GM23248 (cell line): ENCODE measurements around the gene PPP3R1. TPM values are rescaled to one million over a fixed set of nuclear protein-coding genes. Genes with fewer than 3 reads are reported as not detected.

Source experiments
- DNase-seq: peaks from one replicate; pipeline ENCODE4 v3.0.0-alpha.2; 2015
- H2AFZ ChIP-seq: fragments of 200-600 bp; sonication (generic); 2 replicates; pipeline ENCODE4 v1.6.1; 2016; ENCODE audit warnings: antibody characterized with exemption
- H3F3A ChIP-seq: fragments of 200-600 bp; sonication (generic); 2 replicates; pipeline ENCODE4 v1.6.1; 2016; ENCODE audit warnings: mild to moderate bottlenecking, antibody characterized with exemption, mixed run types; ENCODE audit not compliant: insufficient read depth
- H3K27ac ChIP-seq: fragments of 200-600 bp; sonication (generic); 2 replicates; pipeline ENCODE4 v1.5.1; 2016; ENCODE audit warnings: mild to moderate bottlenecking
- H3K27me3 ChIP-seq: fragments of 200-600 bp; sonication (generic); replicated peaks from 2 replicates; pipeline ENCODE4 v1.6.1; 2016; ENCODE audit warnings: mild to moderate bottlenecking; ENCODE audit not compliant: insufficient read depth
- H3K36me3 ChIP-seq: fragments of 200-600 bp; sonication (generic); 2 replicates; pipeline ENCODE4 v1.6.1; 2016; ENCODE audit warnings: low read depth, mild to moderate bottlenecking
- H3K4me1 ChIP-seq: fragments of 200-600 bp; sonication (generic); 2 replicates; pipeline ENCODE4 v1.6.1; 2016; ENCODE audit warnings: mild to moderate bottlenecking; ENCODE audit not compliant: insufficient read depth
- H3K4me2 ChIP-seq: fragments of 200-600 bp; sonication (generic); one replicate; pipeline ENCODE4 v1.6.1; 2016; ENCODE audit warnings: mild to moderate bottlenecking; ENCODE audit not compliant: unreplicated experiment
- H3K4me3 ChIP-seq: fragments of 200-600 bp; sonication (generic); 2 replicates; pipeline ENCODE4 v1.5.1; 2016; ENCODE audit warnings: mild to moderate bottlenecking
- H3K79me2 ChIP-seq: fragments of 200-600 bp; sonication (generic); 2 replicates; pipeline ENCODE4 v1.6.1; 2016; ENCODE audit warnings: mild to moderate bottlenecking; ENCODE audit not compliant: insufficient read depth
- H3K9ac ChIP-seq: fragments of 200-600 bp; sonication (generic); 2 replicates; pipeline ENCODE4 v1.6.1; 2016; ENCODE audit warnings: mild to moderate bottlenecking
- H3K9me2 ChIP-seq: fragments of 200-600 bp; sonication (generic); 2 replicates; pipeline ENCODE4 v1.6.1; 2016; ENCODE audit warnings: mixed run types, mild to moderate bottlenecking, moderate library complexity; ENCODE audit not compliant: insufficient read depth
- H3K9me3 ChIP-seq: fragments of 200-600 bp; sonication (generic); one replicate; pipeline ENCODE4 v1.6.1; 2017; ENCODE audit warnings: low read depth
- H4K20me1 ChIP-seq: fragments of 200-600 bp; sonication (generic); 2 replicates; pipeline ENCODE4 v1.6.0; 2016; ENCODE audit not compliant: insufficient read depth
- EZH2 ChIP-seq: fragments of 200-600 bp; sonication (generic); IDR thresholded peaks from 2 replicates; pipeline ENCODE4 v1.6.1; 2018; ENCODE audit warnings: antibody characterized with exemption, mild to moderate bottlenecking; ENCODE audit not compliant: insufficient read depth, poor library complexity, severe bottlenecking
- EZH2phosphoT487 ChIP-seq: fragments of 200-600 bp; sonication (generic); IDR thresholded peaks from 2 replicates; pipeline ENCODE4 v1.6.1; 2018; ENCODE audit warnings: antibody characterized with exemption, moderate library complexity, mild to moderate bottlenecking, low read depth; ENCODE audit not compliant: insufficient read depth
- WGBS, 2 experiments: methylation state at CpG; one replicate each; pipeline ENCODE4 v1.1.6; 2015 to 2017; ENCODE audit warnings: low lambda C conversion rate in 2 of 2, low coverage in 1 of 2; ENCODE audit errors: missing lambda C conversion rate in 2 of 2; 5-methylcytosine and 5-hydroxymethylcytosine counted together
- in situ Hi-C: fragments of 300-500 bp; cut with MboI; formaldehyde crosslinking; loops from 2 replicates; pipeline ENCODE4 v1.15.0; 2020
- polyA plus RNA-seq: library from polyadenylated mRNA; unstranded; fragments of >200 nt; fragmentation: Nextera tagmentation; extraction: Ambion mirVana; gene quantifications from 2 replicates; pipeline ENCODE4 v1.2.1, GENCODE V29; 2016
- total RNA-seq: library from RNA; depleted of rRNA; stranded (reverse); fragments of >200 nt; shearing (Covaris generic); gene quantifications from 2 replicates; pipeline ENCODE4 v1.2.3, GENCODE V29; 2014

Gene PPP3R1
- total and polyA plus RNA-seq, 2 experiments from 2014 or later = 3.8 to 17.7 TPM

DNA sequence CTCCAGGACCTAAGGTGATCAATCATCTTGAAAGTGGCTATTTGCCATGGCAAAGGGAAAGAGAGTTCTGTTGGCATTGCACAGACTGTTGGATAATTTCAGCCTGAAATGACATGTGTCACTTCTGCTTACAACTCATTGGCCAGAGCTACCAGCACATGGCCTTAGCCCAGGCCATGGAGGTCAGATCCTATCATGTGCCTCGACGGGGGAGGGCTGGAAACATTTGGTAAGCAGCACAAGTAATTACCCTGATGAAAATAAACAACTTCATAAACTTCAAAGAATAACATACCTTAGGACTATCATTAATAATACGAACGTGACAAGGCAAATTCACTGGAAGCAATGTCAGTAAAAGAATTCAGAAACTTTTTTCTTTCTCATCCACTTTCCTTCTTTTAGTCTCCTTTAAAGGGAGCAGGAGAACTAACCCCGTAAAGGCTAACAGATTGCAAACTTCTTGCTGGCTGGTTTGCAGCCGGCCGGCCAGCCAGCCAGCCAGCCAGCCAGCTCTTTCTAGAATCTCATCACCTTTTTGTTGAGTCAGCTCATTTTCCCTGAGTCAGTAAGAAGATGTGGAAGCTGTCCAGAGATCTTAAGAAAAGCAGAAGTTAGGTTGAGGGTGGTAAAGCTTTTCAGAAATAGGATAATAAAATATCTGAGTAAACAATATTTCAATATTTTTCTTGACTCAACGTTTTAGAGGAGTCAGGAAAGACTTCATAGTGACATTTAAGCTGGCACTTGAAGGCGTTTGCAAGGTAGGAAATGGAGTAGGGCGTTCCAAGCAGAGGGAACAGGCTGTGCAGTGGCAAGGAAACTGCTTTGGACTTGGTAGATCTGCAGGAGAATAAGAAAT lies 35.5 kb upstream of the PPP3R1 start:
- Histone ChIP-seq H3K79me2 (no peaks in the 10 kb centered on the region), H3K9me2 (no peaks in the 10 kb centered on the region), H3K4me1 (peaks cover 22% of the 10 kb centered on the region), H3K27me3 (no peaks in the 10 kb centered on the region), H3K4me2 (peak overlapping the region; percentile 22), H2AFZ (peak overlapping the region; percentile 16; the same call in 1 of the 2 replicates), H3K9ac (no peak overlapping the region), H3K9me3 (no peaks in the 10 kb centered on the region), H3K27ac (no peak overlapping the region), H4K20me1 (no peaks in the 10 kb centered on the region), H3F3A (peaks cover 24% of the 10 kb centered on the region), H3K36me3 (no peaks in the 10 kb centered on the region), H3K4me3 (no peak overlapping the region)
- in situ Hi-C loops = no loop called here
- WGBS, 2 experiments = 17% methylated on average over 10 of the region's 10 CpGs
- TF ChIP-seq EZH2 (no peak), EZH2phosphoT487 (no peak)
- DNase-seq = peak; percentile 90

- TF ChIP-seq EZH2phosphoT487 (no peak), EZH2 (no peak)
- H3K4me2 ChIP-seq = peak overlapping the region; percentile 16
- no peaks in the 10 kb centered on the region for H3K9me3 ChIP-seq
- no peaks in the 10 kb centered on the region for H3K27me3 ChIP-seq
- H3K4me1 ChIP-seq = peaks cover 22% of the 10 kb centered on the region
- H3K9me2 ChIP-seq = no peaks in the 10 kb centered on the region
- DNase-seq = peak; percentile 76
- no peak overlapping the region for H3K27ac ChIP-seq
- H4K20me1 ChIP-seq = no peaks in the 10 kb centered on the region
- no peak overlapping the region for H3K9ac ChIP-seq
- in situ Hi-C loops = no loop called here
- H3K4me3 ChIP-seq = no peak overlapping the region
- H3F3A ChIP-seq = peaks cover 24% of the 10 kb centered on the region
- H3K79me2 ChIP-seq = no peaks in the 10 kb centered on the region
- H3K36me3 ChIP-seq = no peaks in the 10 kb centered on the region
- WGBS, 2 experiments = 4 to 17% methylated on average over 1 to 3 of the region's 3 CpGs
- H2AFZ ChIP-seq = no peak overlapping the region
Measured at GRCh38 chr2:68284896-68285295, 32.6 kb upstream of the PPP3R1 start.

GRCh38 chr2:68283419-68283812 lies 31.1 kb upstream of the PPP3R1 start:
- no peak for TF ChIP-seq EZH2
- 97 to 100% methylated on average over 1 of the region's 1 CpG for WGBS, 2 experiments
- in situ Hi-C loops = no loop called here

DNA sequence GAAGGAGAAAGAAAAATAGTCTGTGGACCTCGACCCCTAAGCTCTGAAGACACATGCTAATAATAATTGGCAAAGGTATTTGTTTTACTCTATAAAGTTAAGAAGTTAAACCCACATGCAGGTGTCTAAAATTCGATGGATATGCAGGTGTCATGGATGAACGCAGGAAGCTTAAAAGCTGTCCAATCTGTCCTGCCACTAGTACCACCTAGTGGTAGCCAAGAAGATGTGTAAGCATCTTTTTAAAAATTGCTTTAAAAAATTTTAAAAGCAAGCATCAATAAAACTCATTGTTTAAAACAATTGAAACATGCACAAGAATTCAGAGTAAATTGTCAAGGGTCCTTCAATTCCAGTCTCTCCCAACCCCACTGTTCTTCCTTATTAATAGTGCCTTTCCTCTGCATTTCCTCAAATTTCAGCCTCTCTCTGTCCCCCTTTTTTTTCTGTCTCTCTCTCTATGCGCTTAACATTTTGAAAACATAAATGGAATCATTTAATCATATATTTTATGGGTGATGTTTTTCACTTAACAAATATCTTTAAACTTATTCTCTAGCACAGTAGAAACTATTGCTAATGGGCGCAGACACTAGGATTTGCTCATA lies 30.6 kb upstream of the PPP3R1 start:
- WGBS, 2 experiments = 41 to 43% methylated on average over 5 of the region's 5 CpGs
- Histone ChIP-seq H4K20me1 (no peaks in the 10 kb centered on the region), H3K9me2 (no peaks in the 10 kb centered on the region), H3F3A (peaks cover 15% of the 10 kb centered on the region), H3K79me2 (no peaks in the 10 kb centered on the region), H3K27me3 (no peaks in the 10 kb centered on the region), H2AFZ (no peak overlapping the region), H3K4me1 (peaks cover 18% of the 10 kb centered on the region), H3K4me2 (no peak overlapping the region), H3K9ac (no peak overlapping the region), H3K27ac (no peak overlapping the region), H3K36me3 (no peaks in the 10 kb centered on the region), H3K4me3 (no peak overlapping the region), H3K9me3 (no peaks in the 10 kb centered on the region)
- in situ Hi-C loops = no loop called here
- peak; percentile 63 for DNase-seq
- no peak for TF ChIP-seq EZH2
- TF ChIP-seq EZH2phosphoT487 = no peak

More at GRCh38 chr2:68283419-68283812, 31.1 kb upstream of the PPP3R1 start:
- Histone ChIP-seq H3K9me3 (no peaks in the 10 kb centered on the region), H3K4me2 (no peak overlapping the region), H3K27me3 (no peaks in the 10 kb centered on the region), H3K4me1 (peaks cover 22% of the 10 kb centered on the region), H3K79me2 (no peaks in the 10 kb centered on the region), H3F3A (peaks cover 19% of the 10 kb centered on the region), H3K9ac (no peak overlapping the region), H3K36me3 (no peaks in the 10 kb centered on the region), H3K27ac (no peak overlapping the region), H3K4me3 (no peak overlapping the region), H4K20me1 (no peaks in the 10 kb centered on the region), H2AFZ (no peak overlapping the region), H3K9me2 (no peaks in the 10 kb centered on the region)
- DNase-seq = no peak
